Muscle layer of duodenum (tissue), 2 donors: ENCODE results near the gene PER3.

Experiments used
- H3K27ac ChIP-seq: one replicate; pipeline ENCODE4 v1.7.0; 2013; ENCODE audit warnings: mild to moderate bottlenecking, low read length
- H3K27me3 ChIP-seq: one replicate; pipeline ENCODE4 v1.7.0; 2013; ENCODE audit warnings: low read depth, mild to moderate bottlenecking, control low read depth, low read length
- H3K36me3 ChIP-seq, 2 donors: one replicate each; pipeline ENCODE4 v1.7.0; 2013; ENCODE audit warnings: low read length in 2 of 2, control low read depth in 1 of 2, mild to moderate bottlenecking in 1 of 2; ENCODE audit not compliant: insufficient read depth in 2 of 2, control insufficient read depth in 1 of 2
- H3K4me1 ChIP-seq, 2 donors: one replicate each; pipeline ENCODE4 v1.7.0; 2013; ENCODE audit warnings: low read length in 2 of 2, mild to moderate bottlenecking in 2 of 2, control low read depth in 1 of 2, moderate library complexity in 1 of 2; ENCODE audit not compliant: insufficient read depth in 2 of 2, control insufficient read depth in 1 of 2
- H3K4me3 ChIP-seq, 2 donors: one replicate each; pipeline ENCODE4 v1.7.0; 2013; ENCODE audit warnings: low read length in 2 of 2, low read depth in 1 of 2, mild to moderate bottlenecking in 1 of 2
- H3K9me3 ChIP-seq, 2 donors: one replicate each; pipeline ENCODE4 v1.7.0; 2013; ENCODE audit warnings: low read length in 2 of 2, control low read depth in 1 of 2, mild to moderate bottlenecking in 1 of 2; ENCODE audit not compliant: control insufficient read depth in 1 of 2
- donor health status: healthy.

The PER3 gene

GRCh38 chr1:7878027-7878426 lies 93.9 kb downstream of the PER3 start:
- peaks cover 0 to 5% of the 10 kb centered on the region in 2 donors for H3K9me3 ChIP-seq
- no peak overlapping the region for H3K27ac ChIP-seq
- no peaks in the 10 kb centered on the region for H3K4me1 ChIP-seq
- no peaks in the 10 kb centered on the region for H3K36me3 ChIP-seq
- no peak overlapping the region for H3K4me3 ChIP-seq
- H3K27me3 ChIP-seq, result no peaks in the 10 kb centered on the region

GRCh38 chr1:7879228-7879627 lies 95.1 kb downstream of the PER3 start:
- Histone ChIP-seq H3K9me3 (peaks cover 0 to 5% of the 10 kb centered on the region in 2 donors), H3K27me3 (no peaks in the 10 kb centered on the region), H3K27ac (no peak overlapping the region), H3K4me3 (no peak overlapping the region), H3K36me3 (no peaks in the 10 kb centered on the region), H3K4me1 (no peaks in the 10 kb centered on the region)

GRCh38 chr1:7884757-7885156 lies 100.7 kb downstream of the PER3 start:
- no peaks in the 10 kb centered on the region for H3K9me3 ChIP-seq
- peaks cover 4% of the 10 kb centered on the region for H3K27me3 ChIP-seq
- H3K4me1 ChIP-seq, result no peaks in the 10 kb centered on the region
- H3K4me3 ChIP-seq, result no peak overlapping the region
- H3K27ac ChIP-seq, result no peak overlapping the region
- no peaks in the 10 kb centered on the region for H3K36me3 ChIP-seq

- Histone ChIP-seq H3K4me3 (no peak overlapping the region), H3K4me1 (no peaks in the 10 kb centered on the region), H3K9me3 (no peaks in the 10 kb centered on the region), H3K36me3 (no peaks in the 10 kb centered on the region), H3K27ac (no peak overlapping the region), H3K27me3 (peaks cover 4% of the 10 kb centered on the region)
These were observed 101.7 kb downstream of the PER3 start for GRCh38 chr1:7885513-7886404.

- Histone ChIP-seq H3K9me3 (no peaks in the 10 kb centered on the region), H3K36me3 (no peaks in the 10 kb centered on the region), H3K27ac (no peak overlapping the region), H3K4me3 (no peak overlapping the region), H3K27me3 (peaks cover 4% of the 10 kb centered on the region), H3K4me1 (no peaks in the 10 kb centered on the region)
These were observed 102.3 kb downstream of the PER3 start for GRCh38 chr1:7886405-7886745.

GRCh38 chr1:7888248-7889081 lies 104.4 kb downstream of the PER3 start:
- Histone ChIP-seq H3K36me3 (no peaks in the 10 kb centered on the region), H3K27ac (no peak overlapping the region), H3K9me3 (no peaks in the 10 kb centered on the region), H3K4me3 (no peak overlapping the region), H3K27me3 (peaks cover 4% of the 10 kb centered on the region), H3K4me1 (no peaks in the 10 kb centered on the region)

GRCh38 chr1:7890853-7891252 lies 106.8 kb downstream of the PER3 start:
- Histone ChIP-seq H3K9me3 (no peaks in the 10 kb centered on the region), H3K27me3 (peaks cover 4% of the 10 kb centered on the region), H3K4me3 (no peak overlapping the region), H3K36me3 (no peaks in the 10 kb centered on the region), H3K4me1 (no peaks in the 10 kb centered on the region), H3K27ac (no peak overlapping the region)

- Histone ChIP-seq H3K27me3 (no peaks in the 10 kb centered on the region), H3K9me3 (no peaks in the 10 kb centered on the region), H3K4me3 (no peak overlapping the region), H3K36me3 (no peaks in the 10 kb centered on the region), H3K4me1 (no peaks in the 10 kb centered on the region), H3K27ac (no peak overlapping the region)
These were observed 107.7 kb downstream of the PER3 start for GRCh38 chr1:7891804-7892203.

GRCh38 chr1:7893529-7894180 lies 109.6 kb downstream of the PER3 start:
- no peak overlapping the region for H3K4me3 ChIP-seq
- no peaks in the 10 kb centered on the region for H3K36me3 ChIP-seq
- H3K4me1 ChIP-seq, result no peaks in the 10 kb centered on the region
- no peak overlapping the region for H3K27ac ChIP-seq
- H3K9me3 ChIP-seq, result no peaks in the 10 kb centered on the region
- no peaks in the 10 kb centered on the region for H3K27me3 ChIP-seq
